GM12801 (cell line): ENCODE results near the gene SUPT3H.

Source experiments
- CTCF ChIP-seq: IDR thresholded peaks from one replicate; pipeline ENCODE4 v1.5.1; 2011; ENCODE audit warnings: control low read depth; ENCODE audit not compliant: insufficient read length; ENCODE audit errors: extremely low read depth

The SUPT3H gene

DNA sequence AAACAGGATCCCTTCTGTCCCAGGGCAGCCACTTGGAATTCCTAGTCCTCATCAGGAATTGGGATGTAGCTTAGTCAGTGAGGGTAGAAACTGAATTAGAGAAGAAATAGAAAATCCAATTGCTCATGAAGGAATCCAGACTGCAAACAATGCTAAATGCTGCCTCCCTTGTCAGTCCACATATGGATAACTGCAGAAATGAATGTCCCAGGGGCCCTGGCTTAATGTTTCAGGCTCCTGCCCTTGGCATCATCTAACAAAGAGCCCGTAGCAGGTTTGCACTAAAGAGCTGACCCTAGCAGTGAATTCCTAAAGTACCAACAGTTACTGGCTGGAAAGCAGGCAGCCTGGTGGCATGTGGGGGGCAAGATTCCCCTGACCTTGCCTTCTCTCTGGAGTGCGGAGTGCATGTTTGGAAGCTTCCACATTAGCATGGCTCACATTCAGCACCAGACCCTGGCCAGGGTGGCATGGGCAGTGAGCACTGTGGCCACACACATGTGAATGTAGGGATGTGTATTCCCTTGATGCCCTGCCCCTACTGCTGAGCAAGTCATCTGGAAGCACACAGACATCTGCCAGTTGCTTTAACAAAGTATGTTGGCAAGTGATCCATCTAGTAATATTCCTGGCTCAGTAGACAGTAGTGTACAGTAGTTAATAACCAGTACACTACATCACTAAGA, 595.7 kb downstream of the SUPT3H start:
- TF ChIP-seq CTCF: no peak

- no peak for TF ChIP-seq CTCF
These were observed 597.6 kb downstream of the SUPT3H start for GRCh38 chr6:44780161-44780560.

- TF ChIP-seq CTCF: no peak
These were observed 598.5 kb downstream of the SUPT3H start for GRCh38 chr6:44779130-44779826.
